Vagina (tissue), 2 donors: ENCODE data around the gene SFT2D3. TPM values are rescaled to one million over a fixed set of nuclear protein-coding genes. Genes with fewer than 3 reads are reported as not detected.

ENCODE experiments used
- DNase-seq, 2 donors: peaks; one replicate each; pipeline ENCODE4 v3.0.0-alpha.2; 2017; ENCODE audit errors: extremely low spot score in 2 of 2
- H3K27ac ChIP-seq: fragments of 200-600 bp; sonication (generic); one replicate; pipeline ENCODE4 v1.5.1; 2019
- H3K27me3 ChIP-seq: fragments of 200-600 bp; sonication (generic); one replicate; pipeline ENCODE4 v1.5.1; 2019
- H3K36me3 ChIP-seq, 2 donors: fragments of 200-600 bp; sonication (generic); one replicate each; pipeline ENCODE4 v1.5.1; 2017 to 2019
- H3K4me1 ChIP-seq: fragments of 200-600 bp; sonication (generic); one replicate; pipeline ENCODE4 v1.5.1; 2019
- H3K4me3 ChIP-seq, 2 donors: fragments of 200-600 bp; sonication (generic); 1 replicate in 1 of 2; 2 replicates in 1 of 2; pipeline ENCODE4 v1.5.1; 2016 to 2019
- H3K9me3 ChIP-seq: fragments of 200-600 bp; sonication (generic); one replicate; pipeline ENCODE4 v1.5.1; 2019
- POLR2A ChIP-seq, 2 donors: fragments of 450-650 bp; IDR thresholded peaks; one replicate each; pipeline ENCODE4 v1.6.1; 2017; ENCODE audit warnings: antibody characterized with exemption in 2 of 2, mild to moderate bottlenecking in 2 of 2, moderate library complexity in 2 of 2
- POLR2AphosphoS5 ChIP-seq, 2 donors: sonication (generic); formaldehyde crosslinking; IDR thresholded peaks; one replicate each; pipeline ENCODE4 v1.9.0; 2017; ENCODE audit warnings: antibody characterized with exemption in 2 of 2, mild to moderate bottlenecking in 2 of 2, low read depth in 1 of 2; ENCODE audit not compliant: insufficient read depth in 1 of 2
- intact Hi-C: fragments of 100-400 bp; cut with DNase I; formaldehyde crosslinking; loops from one replicate; pipeline ENCODE4 v1.15.1; 2023
- total RNA-seq: library from RNA; depleted of rRNA; stranded (reverse); fragments of >200 nt; gene quantifications from one replicate; pipeline ENCODE4 v1.2.3, GENCODE V29; 2016
- TF ChIP-seq, protein P1 (sequence below), 3 experiments: fragments of 450-650 bp in 2 of 3; fragments of 200-600 bp in 1 of 3; sonication (generic) in 1 of 3; IDR thresholded peaks; one replicate each; pipeline ENCODE4 v1.5.1; 2017 to 2019; ENCODE audit warnings: antibody characterized with exemption in 3 of 3, mild to moderate bottlenecking in 2 of 3, moderate library complexity in 2 of 3

Gene SFT2D3
- total RNA-seq, 1 donor from 2014 or later = 3.7 TPM

DNA sequence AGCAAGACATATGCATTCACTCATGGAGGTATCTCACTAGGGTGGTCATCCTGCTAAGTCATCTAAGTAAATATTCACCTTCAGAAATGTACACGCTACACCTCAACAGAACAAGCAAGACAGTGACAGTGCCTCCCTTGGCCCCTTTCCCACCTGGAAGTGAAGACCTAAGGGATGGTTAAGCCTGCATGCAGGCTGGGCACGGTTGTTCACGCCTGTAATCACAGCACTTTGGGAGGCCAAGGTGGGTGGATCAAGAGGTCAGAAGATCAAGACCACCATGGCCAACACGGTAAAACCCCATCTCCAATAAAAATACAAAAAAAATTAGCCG, 30.4 kb upstream of the SFT2D3 start:
- Histone ChIP-seq H3K4me3 (no peak overlapping the region), H3K27ac (no peak overlapping the region), H3K4me1 (peaks cover 19% of the 10 kb centered on the region), H3K9me3 (no peaks in the 10 kb centered on the region), H3K36me3 (no peaks in the 10 kb centered on the region), H3K27me3 (no peaks in the 10 kb centered on the region)
- intact Hi-C loops = no loop called here
- TF ChIP-seq POLR2AphosphoS5 (IDR thresholded peaks at IDR 0.05; ENCODE audit: insufficient read depth in 1 of 2, low read depth in 1 of 2) (no peak), POLR2A (IDR thresholded peaks at IDR 0.05) (no peak)
- TF ChIP-seq, protein P1, sequence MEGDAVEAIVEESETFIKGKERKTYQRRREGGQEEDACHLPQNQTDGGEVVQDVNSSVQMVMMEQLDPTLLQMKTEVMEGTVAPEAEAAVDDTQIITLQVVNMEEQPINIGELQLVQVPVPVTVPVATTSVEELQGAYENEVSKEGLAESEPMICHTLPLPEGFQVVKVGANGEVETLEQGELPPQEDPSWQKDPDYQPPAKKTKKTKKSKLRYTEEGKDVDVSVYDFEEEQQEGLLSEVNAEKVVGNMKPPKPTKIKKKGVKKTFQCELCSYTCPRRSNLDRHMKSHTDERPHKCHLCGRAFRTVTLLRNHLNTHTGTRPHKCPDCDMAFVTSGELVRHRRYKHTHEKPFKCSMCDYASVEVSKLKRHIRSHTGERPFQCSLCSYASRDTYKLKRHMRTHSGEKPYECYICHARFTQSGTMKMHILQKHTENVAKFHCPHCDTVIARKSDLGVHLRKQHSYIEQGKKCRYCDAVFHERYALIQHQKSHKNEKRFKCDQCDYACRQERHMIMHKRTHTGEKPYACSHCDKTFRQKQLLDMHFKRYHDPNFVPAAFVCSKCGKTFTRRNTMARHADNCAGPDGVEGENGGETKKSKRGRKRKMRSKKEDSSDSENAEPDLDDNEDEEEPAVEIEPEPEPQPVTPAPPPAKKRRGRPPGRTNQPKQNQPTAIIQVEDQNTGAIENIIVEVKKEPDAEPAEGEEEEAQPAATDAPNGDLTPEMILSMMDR (IDR thresholded peaks at IDR 0.05) = no peak
- DNase-seq = peak in 1 of 2 donors; percentile 42

- DNase-seq = peak in 1 of 2 donors; percentile 75
- H3K9me3 ChIP-seq = no peaks in the 10 kb centered on the region
- H3K4me3 ChIP-seq = peak overlapping the region; percentile 58 to 81
- H3K27ac ChIP-seq = peak overlapping the region; percentile 81
- H3K4me1 ChIP-seq = peaks cover 25% of the 10 kb centered on the region
- intact Hi-C loops = no loop called here
- no peaks in the 10 kb centered on the region for H3K36me3 ChIP-seq
- no peak for TF ChIP-seq POLR2A (IDR thresholded peaks at IDR 0.05)
- no peak for TF ChIP-seq POLR2AphosphoS5 (IDR thresholded peaks at IDR 0.05; ENCODE audit: insufficient read depth in 1 of 2, low read depth in 1 of 2)
- TF ChIP-seq, protein P1 (IDR thresholded peaks at IDR 0.05) = no peak
- no peaks in the 10 kb centered on the region for H3K27me3 ChIP-seq
These were observed 29.6 kb upstream of the SFT2D3 start for GRCh38 chr2:127671557-127672302.

- Histone ChIP-seq H3K4me1 (peaks cover 25% of the 10 kb centered on the region), H3K4me3 (peak overlapping the region; percentile 58 to 81), H3K36me3 (no peaks in the 10 kb centered on the region), H3K27ac (peak overlapping the region; percentile 81), H3K9me3 (no peaks in the 10 kb centered on the region), H3K27me3 (no peaks in the 10 kb centered on the region)
- DNase-seq = peak in 1 of 2 donors; percentile 84
- TF ChIP-seq POLR2AphosphoS5 (IDR thresholded peaks at IDR 0.05; ENCODE audit: insufficient read depth in 1 of 2, low read depth in 1 of 2) (no peak), POLR2A (IDR thresholded peaks at IDR 0.05) (no peak)
- TF ChIP-seq, protein P1 (IDR thresholded peaks at IDR 0.05) = no peak
- intact Hi-C loops = no loop called here
These were observed 28.7 kb upstream of the SFT2D3 start for GRCh38 chr2:127672341-127673224.

GRCh38 chr2:127673291-127674069, 27.8 kb upstream of the SFT2D3 start:
- peak overlapping the region; percentile 58 to 81 for H3K4me3 ChIP-seq
- no peak for TF ChIP-seq POLR2AphosphoS5 (IDR thresholded peaks at IDR 0.05; ENCODE audit: insufficient read depth in 1 of 2, low read depth in 1 of 2)
- no peak for TF ChIP-seq POLR2A (IDR thresholded peaks at IDR 0.05)
- TF ChIP-seq, protein P1 (IDR thresholded peaks at IDR 0.05) = no peak
- peak overlapping the region; percentile 81 for H3K27ac ChIP-seq
- H3K27me3 ChIP-seq = no peaks in the 10 kb centered on the region
- H3K36me3 ChIP-seq = no peaks in the 10 kb centered on the region
- peaks cover 25% of the 10 kb centered on the region for H3K4me1 ChIP-seq
- no peaks in the 10 kb centered on the region for H3K9me3 ChIP-seq
- intact Hi-C loops = no loop called here
- DNase-seq = no peak
